Naive thymus-derived CD8-positive, alpha-beta T cell (primary cell): ENCODE data around the gene ZNF622. TPM values are rescaled to one million over a fixed set of nuclear protein-coding genes. Genes with fewer than 3 reads are reported as not detected.

ENCODE experiments used
- ATAC-seq, 2 donors: fragments of 150-1000 bp; cut with Tn5 transposase in 1 of 2; sonication (Bioruptor Pico), chemical (Tn5 transposase) in 1 of 2; 1 replicate in 1 of 2; 2 replicates in 1 of 2; pipeline ENCODE4 v1.10.0; 2021; ENCODE audit warnings: mild to moderate bottlenecking in 2 of 2, moderate library complexity in 2 of 2
- POLR2A ChIA-PET: fragments of 350-600 bp; sonication (Branson Sonifier 250); formaldehyde crosslinking; loops from one replicate; lab custom pipeline; 2021; ENCODE audit warnings: antibody characterized with exemption; lab: Charles Lee
- DNase-seq, 10 donors: peaks; one replicate each; pipeline versions ENCODE4 v3.0.0 to v3.0.0-alpha.2; 2020 to 2022
- H3K27ac Mint-ChIP-seq, 10 donors: one replicate each; pipeline ENCODE4 v1.8.0; 2020 to 2022; ENCODE audit warnings: mild to moderate bottlenecking in 10 of 10, mixed read lengths in 10 of 10, moderate library complexity in 4 of 10, inconsistent platforms in 1 of 10
- H3K27me3 Mint-ChIP-seq, 5 donors: one replicate each; pipeline ENCODE4 v1.8.0; 2021 to 2022; ENCODE audit warnings: mixed read lengths in 5 of 5
- H3K36me3 Mint-ChIP-seq, 3 donors: one replicate each; pipeline ENCODE4 v1.8.0; 2020 to 2022; ENCODE audit warnings: mixed read lengths in 3 of 3, mild to moderate bottlenecking in 2 of 3, inconsistent platforms in 1 of 3
- H3K4me1 Mint-ChIP-seq, 4 donors: one replicate each; pipeline ENCODE4 v1.8.0; 2021 to 2022; ENCODE audit warnings: mixed read lengths in 4 of 4
- H3K4me3 Mint-ChIP-seq, 10 donors: one replicate each; pipeline ENCODE4 v1.8.0; 2020 to 2022; ENCODE audit warnings: mild to moderate bottlenecking in 10 of 10, mixed read lengths in 10 of 10, moderate library complexity in 6 of 10, inconsistent platforms in 1 of 10
- H3K9me3 Mint-ChIP-seq, 9 donors: one replicate each; pipeline ENCODE4 v1.8.0; 2020 to 2022; ENCODE audit warnings: mixed read lengths in 9 of 9, mild to moderate bottlenecking in 3 of 9, inconsistent platforms in 1 of 9, moderate library complexity in 1 of 9
- polyA plus RNA-seq, 3 donors: library from polyadenylated mRNA; unstranded; fragments of 300-500 nt; fragmentation: Illumina TruSeq; gene quantifications; one replicate each; pipeline ENCODE4 v1.2.3, GENCODE V29; 2021
- total RNA-seq, 8 experiments: library from RNA in 2 of 8; stranded (reverse) in 2 of 8; gene quantifications; one replicate each; pipeline ENCODE4 v1.2.3 and lab custom pipeline; 2021 to 2026

Gene ZNF622
- total and polyA plus RNA-seq, 5 experiments from 2014 or later = 34.1 to 55.9 (median 45.9) TPM

DNA sequence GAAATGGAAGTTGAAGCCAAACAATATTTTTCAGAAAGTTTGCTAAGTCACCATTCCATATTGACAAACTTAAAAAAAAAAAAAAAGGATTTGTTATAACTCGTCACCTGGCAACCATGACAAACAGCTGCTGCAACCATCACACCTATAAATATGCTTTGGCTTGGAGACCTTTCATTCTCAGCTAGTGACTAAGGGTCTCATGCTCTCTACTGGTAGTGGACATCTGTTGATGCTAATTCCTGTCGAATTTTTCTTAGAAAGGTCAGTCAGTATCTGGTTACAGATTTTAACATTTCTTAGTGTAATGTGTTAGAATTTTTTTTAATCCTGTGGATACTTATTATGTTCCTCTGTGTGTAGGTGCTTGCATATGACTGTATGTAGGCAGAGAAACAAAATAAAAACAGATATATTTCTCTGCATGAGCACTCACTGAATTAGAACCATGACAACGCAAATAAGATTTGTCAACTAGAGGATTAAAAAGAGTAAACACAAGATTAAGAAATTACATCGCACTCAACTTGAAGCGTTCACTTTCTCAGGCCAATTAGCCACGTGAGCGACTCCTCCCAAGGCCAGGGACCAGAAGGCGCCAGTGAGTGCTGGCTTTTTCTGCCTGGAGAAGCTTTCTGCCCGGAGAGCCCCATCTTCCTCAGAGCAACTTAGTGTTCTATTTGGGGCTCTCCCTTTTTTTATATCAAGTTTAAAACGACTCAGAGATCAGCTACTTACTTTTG lies 27.0 kb upstream of the ZNF622 start:
- POLR2A ChIA-PET = no interaction called here

DNA sequence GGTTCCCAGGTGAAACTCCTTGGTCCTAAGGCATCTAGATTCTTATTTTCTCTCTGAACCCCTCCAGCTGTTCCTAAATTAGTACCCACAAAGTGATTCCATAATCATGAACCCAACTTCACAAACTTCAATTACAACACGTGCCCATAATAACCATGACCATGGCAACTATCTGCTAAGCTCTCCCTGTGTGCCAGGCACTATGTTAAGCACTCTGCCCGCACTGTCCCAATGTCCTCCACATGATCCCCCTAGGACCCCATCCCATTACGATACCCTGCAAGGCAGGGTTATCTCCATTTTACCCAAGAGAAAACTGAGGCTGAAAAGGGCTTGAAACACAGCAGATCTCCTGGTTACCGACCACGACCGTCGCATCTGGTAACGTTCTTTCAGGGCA lies 25.3 kb upstream of the ZNF622 start:
- Mint-ChIP-seq H3K36me3 (peaks cover 10 to 13% (median 13%) of the 10 kb centered on the region in 3 donors), H3K27me3 (no peaks in the 10 kb centered on the region), H3K4me1 (peaks cover 19 to 56% (median 34%) of the 10 kb centered on the region in 4 donors), H3K27ac (peak overlapping the region in 4 of 10 donors; percentile 6 to 59 (median 10)), H3K9me3 (peaks cover 0 to 18% (median 6%) of the 10 kb centered on the region in 9 donors), H3K4me3 (no peak overlapping the region)
- POLR2A ChIA-PET = interaction anchor here (0.5 kb wide), 1 partner anchor 326 kb away, joined by 4 read pairs; no protein-coding TSS in a partner anchor
- no peak for ATAC-seq
- DNase-seq = no peak

More for the DNA sequence above, 27.0 kb upstream of the ZNF622 start:
- Mint-ChIP-seq H3K27ac (peak overlapping the region in 6 of 10 donors; percentile 23 to 83 (median 74)), H3K9me3 (peaks cover 0 to 35% (median 14%) of the 10 kb centered on the region in 9 donors), H3K4me1 (peaks cover 15 to 45% (median 29%) of the 10 kb centered on the region in 4 donors), H3K27me3 (no peaks in the 10 kb centered on the region), H3K4me3 (no peak overlapping the region), H3K36me3 (peaks cover 18 to 27% (median 25%) of the 10 kb centered on the region in 3 donors)
- ATAC-seq (peak in 1 of 2 donors; percentile 25), DNase-seq (peak in 1 of 10 donors; percentile 9)

DNA sequence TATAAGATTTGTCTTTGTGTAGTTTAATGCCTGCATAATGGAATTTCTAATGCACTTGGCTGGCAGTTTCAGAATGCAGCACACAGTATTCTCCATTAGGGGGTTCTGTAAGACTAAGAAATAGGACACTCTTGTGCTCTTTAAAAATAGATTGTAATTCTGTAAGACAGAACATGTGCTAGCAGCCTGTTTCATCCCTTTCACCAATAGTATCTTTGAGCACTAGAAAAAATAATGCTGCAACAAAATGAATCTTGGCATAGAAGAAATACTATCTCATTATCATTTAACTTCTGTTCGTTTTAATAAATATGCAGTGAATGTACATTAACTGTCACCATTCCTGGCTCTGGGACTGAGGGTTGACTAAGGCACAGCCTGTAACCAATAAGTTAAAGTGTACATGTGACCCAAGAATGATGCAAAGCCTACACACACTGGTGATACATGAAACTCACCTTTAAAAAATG lies 23.8 kb upstream of the ZNF622 start:
- no peaks in the 10 kb centered on the region for H3K27me3 Mint-ChIP-seq
- H3K36me3 Mint-ChIP-seq = peaks cover 2 to 4% (median 3%) of the 10 kb centered on the region in 3 donors
- H3K4me3 Mint-ChIP-seq = no peak overlapping the region
- peaks cover 19 to 50% (median 33%) of the 10 kb centered on the region in 4 donors for H3K4me1 Mint-ChIP-seq
- ATAC-seq = peak; percentile 73 to 77
- POLR2A ChIA-PET = no interaction called here
- peaks cover 0 to 3% (median 0%) of the 10 kb centered on the region in 9 donors for H3K9me3 Mint-ChIP-seq
- peak in 3 of 10 donors; percentile 15 to 49 (median 36) for DNase-seq
- H3K27ac Mint-ChIP-seq = peak overlapping the region in 4 of 10 donors; percentile 7 to 71 (median 22)

DNA sequence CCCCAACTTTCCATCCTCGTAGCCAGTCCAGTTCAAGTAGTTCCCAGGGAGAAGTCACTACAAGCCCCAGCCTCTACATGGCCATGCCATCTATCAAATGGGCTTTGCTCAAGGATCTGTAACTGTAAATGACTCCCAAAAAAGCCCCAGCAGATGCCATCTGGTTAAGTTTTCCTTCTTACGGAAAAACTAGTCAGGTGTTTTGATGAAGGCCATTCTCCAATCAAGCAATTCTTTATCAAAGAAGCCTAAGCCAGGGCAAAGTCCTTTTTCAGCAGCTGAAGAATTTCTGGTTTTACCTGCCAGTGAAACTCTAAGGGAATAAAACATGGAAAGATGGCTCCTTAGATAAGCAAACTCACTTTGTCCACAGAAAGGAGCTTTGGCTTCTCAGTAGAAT lies 21.9 kb upstream of the ZNF622 start:
- H3K27ac Mint-ChIP-seq = peak overlapping the region in 4 of 10 donors; percentile 22 to 76 (median 46)
- no peak overlapping the region for H3K4me3 Mint-ChIP-seq
- H3K9me3 Mint-ChIP-seq = no peaks in the 10 kb centered on the region
- no peaks in the 10 kb centered on the region for H3K27me3 Mint-ChIP-seq
- peaks cover 24 to 44% (median 34%) of the 10 kb centered on the region in 4 donors for H3K4me1 Mint-ChIP-seq
- H3K36me3 Mint-ChIP-seq = peaks cover 0 to 4% (median 0%) of the 10 kb centered on the region in 3 donors
- DNase-seq (no peak), ATAC-seq (no peak)
- POLR2A ChIA-PET = interaction anchor here (1.4 kb wide), 1 partner anchor 129 kb away, joined by 3 read pairs; the partner anchor contains the start of gene RETREG1

DNA sequence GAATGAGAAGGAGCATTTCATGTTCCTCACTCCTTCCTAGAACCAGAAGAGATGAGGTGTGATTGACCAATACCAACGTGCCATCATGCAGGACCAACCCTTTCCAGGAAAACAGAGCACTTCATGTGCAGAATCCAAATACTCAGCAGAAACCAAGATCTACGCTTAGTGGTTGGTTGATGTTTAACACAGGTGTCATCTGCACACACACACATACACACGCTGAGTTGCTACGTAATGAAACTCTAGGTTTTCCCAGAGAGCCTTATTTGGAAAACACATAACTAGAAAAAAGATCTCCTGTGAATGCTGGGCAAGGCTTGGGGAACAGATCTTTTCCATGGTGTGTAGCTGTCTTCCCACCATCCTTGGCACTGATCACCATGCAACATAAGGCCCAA lies 21.1 kb upstream of the ZNF622 start:
- H3K27ac Mint-ChIP-seq = peak overlapping the region in 1 of 10 donors; percentile 8
- ATAC-seq (no peak), DNase-seq (no peak)
- H3K9me3 Mint-ChIP-seq = no peaks in the 10 kb centered on the region
- no peaks in the 10 kb centered on the region for H3K27me3 Mint-ChIP-seq
- H3K4me1 Mint-ChIP-seq = peaks cover 20 to 39% (median 29%) of the 10 kb centered on the region in 4 donors
- H3K36me3 Mint-ChIP-seq = peaks cover 0 to 5% (median 1%) of the 10 kb centered on the region in 3 donors
- H3K4me3 Mint-ChIP-seq = no peak overlapping the region
- POLR2A ChIA-PET = no interaction called here

DNA sequence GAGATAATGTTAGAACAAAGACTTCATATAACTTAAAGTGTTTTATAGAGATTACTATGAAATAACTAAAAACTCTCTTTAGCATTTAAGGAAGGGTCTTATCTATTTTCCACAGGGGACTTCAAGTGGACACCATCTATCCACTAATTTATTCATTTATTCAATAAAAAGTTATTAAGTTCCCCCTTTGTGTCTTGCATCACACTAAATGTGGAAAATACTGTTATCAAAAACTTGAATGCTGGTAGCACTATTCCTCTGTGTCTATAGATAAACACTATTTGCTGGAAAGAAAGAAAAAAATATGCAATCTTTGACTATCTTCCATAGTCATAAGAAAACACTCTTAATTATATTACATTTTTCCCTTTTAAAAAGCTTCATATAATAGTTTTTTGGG lies 20.1 kb upstream of the ZNF622 start:
- ATAC-seq (no peak), DNase-seq (no peak)
- Mint-ChIP-seq H3K4me3 (no peak overlapping the region), H3K27ac (no peak overlapping the region), H3K27me3 (no peaks in the 10 kb centered on the region), H3K36me3 (peaks cover 0 to 12% (median 8%) of the 10 kb centered on the region in 3 donors), H3K4me1 (peaks cover 13 to 31% (median 24%) of the 10 kb centered on the region in 4 donors), H3K9me3 (no peaks in the 10 kb centered on the region)
- POLR2A ChIA-PET = no interaction called here

DNA sequence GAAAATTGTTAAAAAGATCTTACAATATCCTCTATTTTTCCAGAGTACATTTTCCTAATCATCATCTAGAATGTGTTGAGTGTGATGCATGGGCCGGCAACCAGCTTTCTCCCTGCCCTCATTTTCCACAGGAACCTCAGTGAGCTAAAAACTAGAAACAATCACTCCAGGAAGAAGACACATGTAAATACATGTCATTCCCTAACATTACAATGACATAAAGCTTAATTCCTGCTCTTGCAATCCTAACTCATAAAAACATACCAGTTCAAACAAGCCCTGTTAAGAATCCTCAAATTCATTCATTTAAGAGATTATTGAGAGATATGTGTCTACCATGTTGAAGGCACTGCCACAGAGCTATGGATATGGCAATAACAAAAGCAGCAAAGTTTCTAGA lies 18.5 kb upstream of the ZNF622 start:
- H3K27me3 Mint-ChIP-seq = no peaks in the 10 kb centered on the region
- peak overlapping the region in 1 of 10 donors; percentile 53 for H3K27ac Mint-ChIP-seq
- POLR2A ChIA-PET = no interaction called here

DNA sequence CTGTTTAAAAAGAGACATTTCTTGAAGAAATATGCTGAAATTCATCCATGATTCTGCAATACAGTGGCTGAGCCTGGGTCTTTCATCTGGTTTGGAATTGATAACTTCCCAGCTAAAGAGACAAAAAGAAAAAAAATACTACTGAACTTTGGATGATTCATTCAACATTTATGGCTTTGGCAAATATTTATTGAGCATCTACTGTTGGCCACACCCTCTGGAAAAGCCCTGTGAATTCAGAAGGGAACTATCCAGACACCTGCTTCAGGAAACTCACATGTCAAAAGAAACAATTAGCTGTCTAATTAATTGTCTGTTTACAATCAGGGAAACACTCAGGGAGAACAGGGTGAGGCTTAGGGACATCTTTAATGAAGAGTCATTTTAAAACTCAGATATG lies 17.8 kb upstream of the ZNF622 start:
- Mint-ChIP-seq H3K4me3 (no peak overlapping the region), H3K9me3 (no peaks in the 10 kb centered on the region), H3K4me1 (peaks cover 11 to 22% (median 18%) of the 10 kb centered on the region in 4 donors), H3K36me3 (peaks cover 0 to 24% (median 14%) of the 10 kb centered on the region in 3 donors), H3K27me3 (no peaks in the 10 kb centered on the region), H3K27ac (peak overlapping the region in 3 of 10 donors; percentile 23 to 65 (median 35))
- DNase-seq (no peak), ATAC-seq (no peak)
- POLR2A ChIA-PET = no interaction called here

More for the DNA sequence above, 18.5 kb upstream of the ZNF622 start:
- DNase-seq = no peak
- no peak overlapping the region for H3K4me3 Mint-ChIP-seq
- H3K4me1 Mint-ChIP-seq = peaks cover 11 to 24% (median 19%) of the 10 kb centered on the region in 4 donors
- no peak for ATAC-seq
- no peaks in the 10 kb centered on the region for H3K9me3 Mint-ChIP-seq
- H3K36me3 Mint-ChIP-seq = peaks cover 0 to 23% (median 14%) of the 10 kb centered on the region in 3 donors

DNA sequence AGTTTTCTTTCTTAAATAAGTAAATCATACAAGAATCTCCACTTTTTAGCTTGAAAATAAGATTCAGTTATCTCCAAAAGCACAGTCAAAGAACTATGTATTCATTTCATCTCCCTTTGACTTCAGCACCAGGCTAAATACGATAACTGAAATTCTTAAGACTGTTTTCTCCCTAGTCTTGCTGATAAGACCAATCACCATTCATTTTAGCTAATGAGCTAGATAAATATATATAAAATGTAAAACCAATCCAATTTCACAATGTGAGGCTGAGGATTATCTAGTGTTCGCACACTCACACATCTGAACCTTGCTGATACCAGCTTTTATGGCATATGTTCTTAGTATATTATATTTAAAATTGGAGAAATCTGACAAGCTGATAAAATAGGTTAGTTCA lies 17.3 kb upstream of the ZNF622 start:
- Mint-ChIP-seq H3K27ac (no peak overlapping the region), H3K9me3 (no peaks in the 10 kb centered on the region), H3K27me3 (no peaks in the 10 kb centered on the region), H3K4me1 (peaks cover 11 to 17% (median 14%) of the 10 kb centered on the region in 4 donors), H3K4me3 (no peak overlapping the region), H3K36me3 (peaks cover 0 to 26% (median 14%) of the 10 kb centered on the region in 3 donors)
- ATAC-seq (no peak), DNase-seq (no peak)
- POLR2A ChIA-PET = no interaction called here

DNA sequence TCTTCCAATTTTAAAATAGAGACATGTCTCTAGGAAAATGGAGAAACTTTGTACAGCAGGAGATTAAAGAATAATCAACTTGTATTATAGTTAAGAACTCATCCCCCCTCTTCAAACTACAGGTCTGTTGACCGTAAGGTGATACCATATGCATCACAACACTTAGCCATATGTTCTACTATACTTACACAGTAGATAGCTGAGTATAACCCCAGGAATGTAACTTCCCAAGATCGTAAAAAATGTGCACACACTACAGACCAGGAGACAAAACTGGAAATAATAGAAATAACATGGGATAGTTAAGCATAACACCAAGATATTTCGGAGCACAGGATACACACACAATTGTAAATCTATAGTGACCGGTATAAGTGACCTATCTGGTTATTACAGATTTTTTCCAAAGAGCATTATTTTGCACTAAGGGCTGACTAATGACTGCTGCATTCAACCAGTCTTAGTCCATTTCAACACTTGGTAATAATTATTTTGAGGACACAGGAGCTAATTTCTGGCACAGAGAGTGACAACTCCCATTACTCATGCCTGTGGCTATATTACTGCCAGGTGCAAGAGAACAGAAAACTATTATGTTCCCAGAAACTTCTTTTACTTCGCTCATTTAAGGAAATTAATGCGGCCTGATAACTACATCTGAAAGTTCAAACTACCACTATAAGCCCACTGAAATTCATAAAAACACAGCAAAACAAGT lies 15.4 kb upstream of the ZNF622 start:
- POLR2A ChIA-PET = no interaction called here
- Mint-ChIP-seq H3K27ac (peak overlapping the region in 1 of 10 donors; percentile 1), H3K36me3 (peaks cover 0 to 38% (median 22%) of the 10 kb centered on the region in 3 donors), H3K4me1 (peaks cover 5 to 7% (median 6%) of the 10 kb centered on the region in 4 donors), H3K4me3 (no peak overlapping the region), H3K27me3 (no peaks in the 10 kb centered on the region), H3K9me3 (no peaks in the 10 kb centered on the region)
- DNase-seq = no peak
- ATAC-seq = no peak

DNA sequence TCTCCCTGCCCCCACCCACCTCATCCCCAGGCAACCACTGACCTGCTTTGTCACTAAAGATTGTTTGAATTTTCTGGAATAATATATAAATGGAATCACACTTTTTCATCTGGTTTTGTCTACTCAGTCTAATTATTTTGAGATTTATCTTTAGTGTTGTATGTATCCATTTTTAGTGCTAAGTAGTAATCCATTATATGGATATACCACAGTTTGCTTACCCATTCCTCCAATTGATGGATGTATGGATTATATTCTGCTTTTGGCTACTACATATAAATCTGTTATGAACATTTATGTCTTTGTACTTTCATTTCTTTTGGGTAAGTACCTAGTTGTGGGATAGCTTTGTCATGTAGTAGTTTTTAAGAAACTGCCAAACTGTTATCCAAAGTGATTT lies 14.5 kb upstream of the ZNF622 start:
- peaks cover 5 to 9% (median 7%) of the 10 kb centered on the region in 4 donors for H3K4me1 Mint-ChIP-seq
- POLR2A ChIA-PET = no interaction called here
- H3K9me3 Mint-ChIP-seq = no peaks in the 10 kb centered on the region
- no peak for ATAC-seq
- peak overlapping the region in 1 of 10 donors; percentile 24 for H3K27ac Mint-ChIP-seq
- DNase-seq = no peak
- H3K4me3 Mint-ChIP-seq = no peak overlapping the region
- H3K36me3 Mint-ChIP-seq = peaks cover 0 to 45% (median 23%) of the 10 kb centered on the region in 3 donors
- H3K27me3 Mint-ChIP-seq = no peaks in the 10 kb centered on the region

DNA sequence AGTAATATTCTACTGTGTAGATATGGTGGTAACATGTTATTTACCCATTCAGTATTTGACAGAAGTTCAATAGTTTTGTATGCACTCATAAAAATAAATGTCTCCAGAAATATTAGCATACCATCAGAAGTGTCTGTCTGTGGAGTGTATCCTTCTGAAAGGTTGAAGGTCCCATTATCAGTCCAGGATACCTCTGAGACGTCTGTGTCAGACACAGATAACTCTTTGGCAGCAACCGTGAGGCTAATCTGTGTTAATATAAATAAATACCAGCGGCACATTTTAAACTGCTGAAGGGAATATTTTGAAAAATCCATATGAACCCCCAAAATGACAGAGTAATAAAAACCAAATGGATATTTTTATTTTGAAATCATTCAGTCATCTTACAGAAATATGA lies 11.9 kb upstream of the ZNF622 start:
- no peak for ATAC-seq
- Mint-ChIP-seq H3K4me1 (peaks cover 2 to 15% (median 5%) of the 10 kb centered on the region in 4 donors), H3K27me3 (no peaks in the 10 kb centered on the region), H3K27ac (peak overlapping the region in 2 of 10 donors; percentile 24 to 34), H3K36me3 (peaks cover 0 to 59% (median 23%) of the 10 kb centered on the region in 3 donors), H3K4me3 (no peak overlapping the region), H3K9me3 (no peaks in the 10 kb centered on the region)
- POLR2A ChIA-PET = no interaction called here
- DNase-seq = no peak
